ENCODE measurements around the gene CFAP126. TPM values are rescaled to one million over a fixed set of nuclear protein-coding genes. Genes with fewer than 3 reads are reported as not detected.

CFAP126 gene
- total RNA-seq, 2 donors from 2014 or later, result not detected

GRCh38 chr1:161373442-161373841 is 5.8 kb upstream of the CFAP126 start:
- Histone ChIP-seq H3K27me3 (no peaks in the 10 kb centered on the region), H3K4me3 (no peak overlapping the region), H3K27ac (no peak overlapping the region), H3K36me3 (no peaks in the 10 kb centered on the region), H3K9ac (ENCODE audit: low read depth in 2 of 2, low read length in 2 of 2) (no peak overlapping the region), H3K9me3 (no peaks in the 10 kb centered on the region), H3K4me1 (no peaks in the 10 kb centered on the region)
- no peak for DNase-seq
- intact Hi-C loops (cut with DNase I), result no loop called here
- TF ChIP-seq CTCF (IDR thresholded peaks at IDR 0.05), result no peak

- H3K4me1 ChIP-seq, result no peaks in the 10 kb centered on the region
- no peak overlapping the region for H3K27ac ChIP-seq
- no peak for DNase-seq
- no peaks in the 10 kb centered on the region for H3K36me3 ChIP-seq
- no peaks in the 10 kb centered on the region for H3K27me3 ChIP-seq
- H3K9me3 ChIP-seq, result no peaks in the 10 kb centered on the region
- intact Hi-C loops (cut with DNase I), result loop anchor here (5.0 kb wide), 1 partner anchor 153 kb away; no protein-coding TSS in a partner anchor
- H3K9ac ChIP-seq (ENCODE audit: low read depth in 2 of 2, low read length in 2 of 2), result no peak overlapping the region
- no peak overlapping the region for H3K4me3 ChIP-seq
- no peak for TF ChIP-seq CTCF (IDR thresholded peaks at IDR 0.05)
Measured at GRCh38 chr1:161365207-161365606, 2.5 kb downstream of the CFAP126 start.

- intact Hi-C loops (cut with DNase I), result no loop called here
- TF ChIP-seq CTCF (IDR thresholded peaks at IDR 0.05), result no peak
- no peak overlapping the region for H3K27ac ChIP-seq
- no peaks in the 10 kb centered on the region for H3K4me1 ChIP-seq
- no peaks in the 10 kb centered on the region for H3K27me3 ChIP-seq
- H3K9me3 ChIP-seq, result no peaks in the 10 kb centered on the region
- H3K9ac ChIP-seq (ENCODE audit: low read depth in 2 of 2, low read length in 2 of 2), result no peak overlapping the region
- no peak for DNase-seq
- H3K36me3 ChIP-seq, result no peaks in the 10 kb centered on the region
- no peak overlapping the region for H3K4me3 ChIP-seq
Measured at GRCh38 chr1:161364332-161364731, 3.3 kb downstream of the CFAP126 start.

- H3K27ac ChIP-seq, result no peak overlapping the region
- DNase-seq, result no peak
- no peak for TF ChIP-seq CTCF (IDR thresholded peaks at IDR 0.05)
- H3K27me3 ChIP-seq, result no peaks in the 10 kb centered on the region
- no peaks in the 10 kb centered on the region for H3K36me3 ChIP-seq
- no peaks in the 10 kb centered on the region for H3K4me1 ChIP-seq
- intact Hi-C loops (cut with DNase I), result no loop called here
- no peak overlapping the region for H3K4me3 ChIP-seq
- no peaks in the 10 kb centered on the region for H3K9me3 ChIP-seq
- H3K9ac ChIP-seq (ENCODE audit: low read depth in 2 of 2, low read length in 2 of 2), result no peak overlapping the region
Measured at GRCh38 chr1:161359291-161359690, 8.4 kb downstream of the CFAP126 start.

- DNase-seq, result no peak
- TF ChIP-seq CTCF (IDR thresholded peaks at IDR 0.05), result no peak
- Histone ChIP-seq H3K4me1 (no peaks in the 10 kb centered on the region), H3K27ac (no peak overlapping the region), H3K36me3 (no peaks in the 10 kb centered on the region), H3K9me3 (no peaks in the 10 kb centered on the region), H3K27me3 (no peaks in the 10 kb centered on the region), H3K9ac (ENCODE audit: low read depth in 2 of 2, low read length in 2 of 2) (no peak overlapping the region), H3K4me3 (no peak overlapping the region)
- intact Hi-C loops (cut with DNase I), result no loop called here
Measured at GRCh38 chr1:161357073-161357472, 10.6 kb downstream of the CFAP126 start.

GRCh38 chr1:161351482-161351881 is 16.2 kb downstream of the CFAP126 start:
- H3K27ac ChIP-seq, result no peak overlapping the region
- intact Hi-C loops (cut with DNase I), result no loop called here
- H3K36me3 ChIP-seq, result no peaks in the 10 kb centered on the region
- no peak overlapping the region for H3K9ac ChIP-seq (ENCODE audit: low read depth in 2 of 2, low read length in 2 of 2)
- no peaks in the 10 kb centered on the region for H3K4me1 ChIP-seq
- TF ChIP-seq CTCF (IDR thresholded peaks at IDR 0.05), result no peak
- H3K9me3 ChIP-seq, result no peaks in the 10 kb centered on the region
- H3K4me3 ChIP-seq, result no peak overlapping the region
- no peak for DNase-seq
- H3K27me3 ChIP-seq, result no peaks in the 10 kb centered on the region

Data from colonic mucosa (tissue), 4 donors.